Liver (tissue), 3 donors: ENCODE measurements around the gene FAM171A1.

ENCODE experiments used
- GABPA ChIP-seq, 2 donors: IDR thresholded peaks in 1 of 2; conservative IDR thresholded peaks in 1 of 2; 2 replicates each; pipeline ENCODE4 v1.6.1; 2016; ENCODE audit warnings: antibody characterized with exemption in 2 of 2, mild to moderate bottlenecking in 1 of 2, moderate library complexity in 1 of 2
- HNF4A ChIP-seq, 2 donors: conservative IDR thresholded peaks; 2 replicates each; pipeline ENCODE4 v1.6.1; 2016; ENCODE audit warnings: antibody characterized with exemption in 2 of 2, mild to moderate bottlenecking in 2 of 2
- JUND ChIP-seq, 2 donors: IDR thresholded peaks; 2 replicates each; pipeline ENCODE4 v1.6.1; 2016; ENCODE audit warnings: antibody characterized with exemption in 2 of 2
- RAD21 ChIP-seq, 2 donors: IDR thresholded peaks; 2 replicates each; pipeline ENCODE4 v1.6.1; 2016; ENCODE audit warnings: antibody characterized with exemption in 2 of 2, mild to moderate bottlenecking in 2 of 2
- RXRA ChIP-seq, 2 donors: IDR thresholded peaks; 2 replicates each; pipeline ENCODE4 v1.6.1; 2017 to 2018; ENCODE audit warnings: antibody characterized with exemption in 2 of 2, mild to moderate bottlenecking in 1 of 2
- TAF1 ChIP-seq: conservative IDR thresholded peaks from 2 replicates; pipeline ENCODE4 v1.6.1; 2016; ENCODE audit warnings: antibody characterized with exemption, mild to moderate bottlenecking
- YY1 ChIP-seq: IDR thresholded peaks from 2 replicates; pipeline ENCODE4 v1.6.1; 2016; ENCODE audit warnings: antibody characterized with exemption, mild to moderate bottlenecking
- TF ChIP-seq, protein P1 (sequence below): fragments of 150-350 bp; IDR thresholded peaks from 2 replicates; pipeline ENCODE4 v1.5.1; 2017; ENCODE audit warnings: improper control_type of control experiment, low read depth, low read length; ENCODE audit not compliant: missing input control
- TF ChIP-seq, protein P2 (sequence below): IDR thresholded peaks from 2 replicates; pipeline ENCODE4 v1.6.1; 2016; ENCODE audit warnings: antibody characterized with exemption
- TF ChIP-seq, protein P3 (sequence below): IDR thresholded peaks from 2 replicates; pipeline ENCODE4 v1.6.1; 2016; ENCODE audit warnings: antibody characterized with exemption, mild to moderate bottlenecking
- TF ChIP-seq, protein P4 (sequence below): IDR thresholded peaks from 2 replicates; pipeline ENCODE4 v1.6.1; 2016; ENCODE audit warnings: antibody characterized with exemption
- donor health status: healthy.
- donor health status: healthy.

DNA sequence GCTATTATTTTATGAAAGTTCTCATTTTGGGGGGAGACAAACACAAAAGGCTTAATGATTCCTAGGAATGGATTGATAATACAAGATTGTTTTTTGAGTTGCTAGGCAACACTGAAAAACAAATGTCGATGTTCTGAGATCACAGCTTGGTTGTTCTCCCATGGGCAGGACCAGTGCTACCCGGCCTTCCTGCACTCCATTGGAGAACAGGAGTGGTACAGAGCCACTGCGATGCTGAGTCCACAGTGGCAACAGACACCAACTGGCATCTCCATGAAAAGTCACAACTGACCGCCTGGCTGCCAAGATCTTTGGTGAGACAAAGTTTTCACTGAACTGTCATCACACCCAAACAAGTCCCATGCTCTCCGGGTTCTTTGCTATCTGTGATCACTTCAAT lies 133.7 kb downstream of the FAM171A1 start:
- TF ChIP-seq, protein P1, sequence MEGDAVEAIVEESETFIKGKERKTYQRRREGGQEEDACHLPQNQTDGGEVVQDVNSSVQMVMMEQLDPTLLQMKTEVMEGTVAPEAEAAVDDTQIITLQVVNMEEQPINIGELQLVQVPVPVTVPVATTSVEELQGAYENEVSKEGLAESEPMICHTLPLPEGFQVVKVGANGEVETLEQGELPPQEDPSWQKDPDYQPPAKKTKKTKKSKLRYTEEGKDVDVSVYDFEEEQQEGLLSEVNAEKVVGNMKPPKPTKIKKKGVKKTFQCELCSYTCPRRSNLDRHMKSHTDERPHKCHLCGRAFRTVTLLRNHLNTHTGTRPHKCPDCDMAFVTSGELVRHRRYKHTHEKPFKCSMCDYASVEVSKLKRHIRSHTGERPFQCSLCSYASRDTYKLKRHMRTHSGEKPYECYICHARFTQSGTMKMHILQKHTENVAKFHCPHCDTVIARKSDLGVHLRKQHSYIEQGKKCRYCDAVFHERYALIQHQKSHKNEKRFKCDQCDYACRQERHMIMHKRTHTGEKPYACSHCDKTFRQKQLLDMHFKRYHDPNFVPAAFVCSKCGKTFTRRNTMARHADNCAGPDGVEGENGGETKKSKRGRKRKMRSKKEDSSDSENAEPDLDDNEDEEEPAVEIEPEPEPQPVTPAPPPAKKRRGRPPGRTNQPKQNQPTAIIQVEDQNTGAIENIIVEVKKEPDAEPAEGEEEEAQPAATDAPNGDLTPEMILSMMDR: no peak
- TF ChIP-seq TAF1 (no peak), GABPA (IDR thresholded peaks at IDR 0.05 in 1 of 2, conservative IDR thresholded peaks at IDR 0.05 in 1 of 2) (no peak), RXRA (IDR thresholded peaks at IDR 0.05) (no peak), JUND (IDR thresholded peaks at IDR 0.05) (no peak), RAD21 (IDR thresholded peaks at IDR 0.05) (no peak), YY1 (no peak), HNF4A (conservative IDR thresholded peaks at IDR 0.05) (no peak)
- TF ChIP-seq, protein P2, sequence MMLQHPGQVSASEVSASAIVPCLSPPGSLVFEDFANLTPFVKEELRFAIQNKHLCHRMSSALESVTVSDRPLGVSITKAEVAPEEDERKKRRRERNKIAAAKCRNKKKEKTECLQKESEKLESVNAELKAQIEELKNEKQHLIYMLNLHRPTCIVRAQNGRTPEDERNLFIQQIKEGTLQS: no peak
- TF ChIP-seq, protein P3, sequence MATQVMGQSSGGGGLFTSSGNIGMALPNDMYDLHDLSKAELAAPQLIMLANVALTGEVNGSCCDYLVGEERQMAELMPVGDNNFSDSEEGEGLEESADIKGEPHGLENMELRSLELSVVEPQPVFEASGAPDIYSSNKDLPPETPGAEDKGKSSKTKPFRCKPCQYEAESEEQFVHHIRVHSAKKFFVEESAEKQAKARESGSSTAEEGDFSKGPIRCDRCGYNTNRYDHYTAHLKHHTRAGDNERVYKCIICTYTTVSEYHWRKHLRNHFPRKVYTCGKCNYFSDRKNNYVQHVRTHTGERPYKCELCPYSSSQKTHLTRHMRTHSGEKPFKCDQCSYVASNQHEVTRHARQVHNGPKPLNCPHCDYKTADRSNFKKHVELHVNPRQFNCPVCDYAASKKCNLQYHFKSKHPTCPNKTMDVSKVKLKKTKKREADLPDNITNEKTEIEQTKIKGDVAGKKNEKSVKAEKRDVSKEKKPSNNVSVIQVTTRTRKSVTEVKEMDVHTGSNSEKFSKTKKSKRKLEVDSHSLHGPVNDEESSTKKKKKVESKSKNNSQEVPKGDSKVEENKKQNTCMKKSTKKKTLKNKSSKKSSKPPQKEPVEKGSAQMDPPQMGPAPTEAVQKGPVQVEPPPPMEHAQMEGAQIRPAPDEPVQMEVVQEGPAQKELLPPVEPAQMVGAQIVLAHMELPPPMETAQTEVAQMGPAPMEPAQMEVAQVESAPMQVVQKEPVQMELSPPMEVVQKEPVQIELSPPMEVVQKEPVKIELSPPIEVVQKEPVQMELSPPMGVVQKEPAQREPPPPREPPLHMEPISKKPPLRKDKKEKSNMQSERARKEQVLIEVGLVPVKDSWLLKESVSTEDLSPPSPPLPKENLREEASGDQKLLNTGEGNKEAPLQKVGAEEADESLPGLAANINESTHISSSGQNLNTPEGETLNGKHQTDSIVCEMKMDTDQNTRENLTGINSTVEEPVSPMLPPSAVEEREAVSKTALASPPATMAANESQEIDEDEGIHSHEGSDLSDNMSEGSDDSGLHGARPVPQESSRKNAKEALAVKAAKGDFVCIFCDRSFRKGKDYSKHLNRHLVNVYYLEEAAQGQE: no peak
- TF ChIP-seq, protein P4, sequence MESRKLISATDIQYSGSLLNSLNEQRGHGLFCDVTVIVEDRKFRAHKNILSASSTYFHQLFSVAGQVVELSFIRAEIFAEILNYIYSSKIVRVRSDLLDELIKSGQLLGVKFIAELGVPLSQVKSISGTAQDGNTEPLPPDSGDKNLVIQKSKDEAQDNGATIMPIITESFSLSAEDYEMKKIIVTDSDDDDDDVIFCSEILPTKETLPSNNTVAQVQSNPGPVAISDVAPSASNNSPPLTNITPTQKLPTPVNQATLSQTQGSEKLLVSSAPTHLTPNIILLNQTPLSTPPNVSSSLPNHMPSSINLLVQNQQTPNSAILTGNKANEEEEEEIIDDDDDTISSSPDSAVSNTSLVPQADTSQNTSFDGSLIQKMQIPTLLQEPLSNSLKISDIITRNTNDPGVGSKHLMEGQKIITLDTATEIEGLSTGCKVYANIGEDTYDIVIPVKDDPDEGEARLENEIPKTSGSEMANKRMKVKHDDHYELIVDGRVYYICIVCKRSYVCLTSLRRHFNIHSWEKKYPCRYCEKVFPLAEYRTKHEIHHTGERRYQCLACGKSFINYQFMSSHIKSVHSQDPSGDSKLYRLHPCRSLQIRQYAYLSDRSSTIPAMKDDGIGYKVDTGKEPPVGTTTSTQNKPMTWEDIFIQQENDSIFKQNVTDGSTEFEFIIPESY: no peak
